Body of pancreas (tissue), 4 donors: ENCODE results near the gene CCNYL1.

Source experiments
- CTCF ChIP-seq, 7 experiments: fragments of 450-650 bp in 4 of 7; fragments of 200-600 bp in 3 of 7; sonication (generic) in 3 of 7; IDR thresholded peaks; one replicate each; pipeline ENCODE4 v1.5.1; 2016 to 2019; ENCODE audit warnings: antibody characterized with exemption in 7 of 7
- POLR2A ChIP-seq, 3 donors: fragments of 450-650 bp; IDR thresholded peaks; one replicate each; pipeline ENCODE4 v1.6.1; 2016; ENCODE audit warnings: antibody characterized with exemption in 3 of 3, mild to moderate bottlenecking in 2 of 3

- no peak for TF ChIP-seq CTCF (IDR thresholded peaks at IDR 0.05)
- TF ChIP-seq POLR2A (IDR thresholded peaks at IDR 0.05), result no peak
These were observed 48.5 kb downstream of the CCNYL1 start for GRCh38 chr2:207759890-207760289.
